HepG2 (cell line): ENCODE results near the gene C17orf58. TPM values are rescaled to one million over a fixed set of nuclear protein-coding genes. Genes with fewer than 3 reads are reported as not detected.

Source experiments
- ELF4 ChIP-seq: sonication (generic); formaldehyde crosslinking; IDR thresholded peaks from 2 replicates; pipeline ENCODE4 v1.5.0; 2020; ENCODE audit warnings: missing genetic modification reagents, mild to moderate bottlenecking, moderate library complexity, borderline replicate concordance
- ERF ChIP-seq: IDR thresholded peaks from 2 replicates; pipeline ENCODE4 v1.6.1; 2018; ENCODE audit warnings: missing biosample characterization, missing genetic modification reagents
- HNF4G ChIP-seq, 2 experiments: sonication (generic) in 1 of 2; formaldehyde crosslinking in 1 of 2; IDR thresholded peaks; 2 replicates each; pipeline versions ENCODE4 v1.4.0 to v1.6.1; 2011 to 2020; ENCODE audit warnings: borderline replicate concordance in 2 of 2, low read depth in 2 of 2, mild to moderate bottlenecking in 2 of 2, low read length in 1 of 2, missing genetic modification reagents in 1 of 2, moderate library complexity in 1 of 2
- MLLT10 ChIP-seq: sonication (generic); formaldehyde crosslinking; IDR thresholded peaks from 2 replicates; pipeline ENCODE4 v1.4.0; 2020; ENCODE audit warnings: missing genetic modification reagents
- POLR2A ChIP-seq, 2 experiments: IDR thresholded peaks; 2 replicates each; pipeline ENCODE4 v1.6.1; 2011; ENCODE audit warnings: low read depth in 2 of 2, low read length in 2 of 2, mild to moderate bottlenecking in 1 of 2, moderate library complexity in 1 of 2; ENCODE audit not compliant: insufficient read depth in 1 of 2
- SALL2 ChIP-seq: sonication (generic); formaldehyde crosslinking; IDR thresholded peaks from 2 replicates; pipeline ENCODE4 v1.8.1; 2023; ENCODE audit warnings: mild to moderate bottlenecking, missing genetic modification reagents, inconsistent platforms
- SP140L ChIP-seq: sonication (generic); formaldehyde crosslinking; IDR thresholded peaks from 2 replicates; pipeline ENCODE4 v1.4.0; 2020; ENCODE audit warnings: missing genetic modification reagents, borderline replicate concordance
- XBP1 ChIP-seq: sonication (generic); formaldehyde crosslinking; IDR thresholded peaks from 2 replicates; pipeline ENCODE4 v1.5.0; 2020; ENCODE audit warnings: missing genetic modification reagents
- ZEB1 ChIP-seq: IDR thresholded peaks from 2 replicates; pipeline ENCODE4 v1.6.1; 2012; ENCODE audit warnings: mild to moderate bottlenecking, low read depth, inconsistent platforms; ENCODE audit not compliant: insufficient replicate concordance
- ZNF30 ChIP-seq: sonication (generic); formaldehyde crosslinking; IDR thresholded peaks from 2 replicates; pipeline ENCODE4 v1.5.0; 2020; ENCODE audit warnings: mild to moderate bottlenecking, missing genetic modification reagents
- ZNF44 ChIP-seq: sonication (generic); formaldehyde crosslinking; IDR thresholded peaks from 2 replicates; pipeline ENCODE4 v1.5.1; 2020; ENCODE audit warnings: mild to moderate bottlenecking, missing genetic modification reagents
- ZNF598 ChIP-seq: sonication (generic); formaldehyde crosslinking; IDR thresholded peaks from 2 replicates; pipeline ENCODE4 v1.5.1; 2020; ENCODE audit warnings: mild to moderate bottlenecking, missing genetic modification reagents, borderline replicate concordance
- ZNF7 ChIP-seq: IDR thresholded peaks from 2 replicates; pipeline ENCODE4 v1.6.1; 2016; ENCODE audit warnings: missing biosample characterization, missing genetic modification reagents
- ZNF780A ChIP-seq: sonication (generic); formaldehyde crosslinking; IDR thresholded peaks from 2 replicates; pipeline ENCODE4 v1.8.0; 2022; ENCODE audit warnings: mild to moderate bottlenecking, missing genetic modification reagents, moderate library complexity
- polyA plus RNA-seq, 8 experiments: library from polyadenylated mRNA; depleted of rRNA in 3 of 8; stranded (reverse) in 7 of 8; unstranded in 1 of 8; fragments of >200 nt; fragmentation: Illumina TruSeq in 4 of 8; extraction: Trizol in 4 of 8; gene quantifications; 2 replicates each; pipeline versions ENCODE4 v1.2.1 to v1.2.3, GENCODE V29; 2011 to 2016; ENCODE audit warnings: low read depth in 4 of 8, missing spikeins in 1 of 8, mixed read lengths in 1 of 8; ENCODE audit not compliant: insufficient read depth in 1 of 8
- total RNA-seq, 5 experiments: library from RNA; depleted of rRNA; stranded (reverse); fragments of >200 nt; fragmentation: Illumina TruSeq; extraction: Trizol; gene quantifications; 2 replicates each; pipeline ENCODE4 v1.2.3, GENCODE V29; 2016; ENCODE audit warnings: low read depth in 1 of 5
- TF ChIP-seq, protein P1 (sequence below): sonication (generic); formaldehyde crosslinking; IDR thresholded peaks from 2 replicates; pipeline ENCODE4 v1.4.0; 2020; ENCODE audit warnings: low read depth, missing genetic modification reagents
- TF ChIP-seq, protein P2 (sequence below): sonication (generic); formaldehyde crosslinking; IDR thresholded peaks from 2 replicates; pipeline ENCODE4 v1.4.0; 2020; ENCODE audit warnings: missing genetic modification reagents, borderline replicate concordance
- TF ChIP-seq, protein P3 (sequence below), 2 experiments: sonication (generic) in 1 of 2; formaldehyde crosslinking in 1 of 2; IDR thresholded peaks; 2 replicates each; pipeline versions ENCODE4 v1.4.0 to v1.6.1; 2018 to 2020; ENCODE audit warnings: missing genetic modification reagents in 2 of 2, borderline replicate concordance in 1 of 2, low read depth in 1 of 2, mild to moderate bottlenecking in 1 of 2, missing biosample characterization in 1 of 2

C17orf58 gene
- total and polyA plus RNA-seq, 2 of the 13 experiments (the other 11 are each of a cell fraction or from before 2014, with no cell fraction given), result 15.6 to 15.8 TPM

DNA sequence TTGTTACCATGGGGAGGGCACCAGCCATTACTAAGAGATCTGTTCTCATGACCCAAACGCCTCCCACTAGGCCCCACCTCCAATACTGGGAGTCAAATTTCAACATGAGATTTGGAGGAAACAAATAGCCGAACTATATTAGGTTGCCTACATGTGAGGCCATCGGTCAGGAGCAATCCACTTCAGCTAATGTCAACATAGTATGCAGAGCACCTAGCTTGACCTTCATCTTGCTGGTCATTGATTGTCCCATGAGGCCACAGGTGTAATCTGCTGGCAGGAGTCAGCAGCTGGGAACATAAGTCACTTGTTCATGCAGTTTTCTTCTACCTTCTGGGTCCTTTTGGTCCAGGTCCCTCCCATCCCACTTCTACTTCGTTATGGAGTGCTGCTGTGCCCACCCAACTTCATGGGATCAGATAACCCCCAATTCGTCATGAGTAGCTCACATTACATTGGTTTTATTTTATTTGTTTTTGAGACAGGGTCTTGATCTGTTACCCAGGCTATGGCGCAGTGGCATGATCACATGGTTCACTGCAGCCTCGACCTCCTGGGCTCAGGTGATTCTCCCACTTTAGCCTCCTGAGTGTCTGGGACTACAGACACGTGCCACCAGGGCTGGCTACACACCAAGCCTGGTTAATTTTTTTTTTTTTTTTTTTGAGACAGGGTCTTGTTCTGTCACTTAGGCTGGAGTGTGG lies 33.4 kb upstream of the C17orf58 start (continued):
- TF ChIP-seq, protein P1, sequence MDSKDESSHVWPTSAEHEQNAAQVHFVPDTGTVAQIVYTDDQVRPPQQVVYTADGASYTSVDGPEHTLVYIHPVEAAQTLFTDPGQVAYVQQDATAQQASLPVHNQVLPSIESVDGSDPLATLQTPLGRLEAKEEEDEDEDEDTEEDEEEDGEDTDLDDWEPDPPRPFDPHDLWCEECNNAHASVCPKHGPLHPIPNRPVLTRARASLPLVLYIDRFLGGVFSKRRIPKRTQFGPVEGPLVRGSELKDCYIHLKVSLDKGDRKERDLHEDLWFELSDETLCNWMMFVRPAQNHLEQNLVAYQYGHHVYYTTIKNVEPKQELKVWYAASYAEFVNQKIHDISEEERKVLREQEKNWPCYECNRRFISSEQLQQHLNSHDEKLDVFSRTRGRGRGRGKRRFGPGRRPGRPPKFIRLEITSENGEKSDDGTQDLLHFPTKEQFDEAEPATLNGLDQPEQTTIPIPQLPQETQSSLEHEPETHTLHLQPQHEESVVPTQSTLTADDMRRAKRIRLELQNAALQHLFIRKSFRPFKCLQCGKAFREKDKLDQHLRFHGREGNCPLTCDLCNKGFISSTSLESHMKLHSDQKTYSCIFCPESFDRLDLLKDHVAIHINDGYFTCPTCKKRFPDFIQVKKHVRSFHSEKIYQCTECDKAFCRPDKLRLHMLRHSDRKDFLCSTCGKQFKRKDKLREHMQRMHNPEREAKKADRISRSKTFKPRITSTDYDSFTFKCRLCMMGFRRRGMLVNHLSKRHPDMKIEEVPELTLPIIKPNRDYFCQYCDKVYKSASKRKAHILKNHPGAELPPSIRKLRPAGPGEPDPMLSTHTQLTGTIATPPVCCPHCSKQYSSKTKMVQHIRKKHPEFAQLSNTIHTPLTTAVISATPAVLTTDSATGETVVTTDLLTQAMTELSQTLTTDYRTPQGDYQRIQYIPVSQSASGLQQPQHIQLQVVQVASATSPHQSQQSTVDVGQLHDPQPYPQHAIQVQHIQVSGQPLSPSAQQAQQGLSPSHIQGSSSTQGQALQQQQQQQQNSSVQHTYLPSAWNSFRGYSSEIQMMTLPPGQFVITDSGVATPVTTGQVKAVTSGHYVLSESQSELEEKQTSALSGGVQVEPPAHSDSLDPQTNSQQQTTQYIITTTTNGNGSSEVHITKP (CRISPR knock-in tag), result peak; percentile 87; the same call in 1 of the 2 replicates
- TF ChIP-seq POLR2A (IDR thresholded peaks at IDR 0.05; ENCODE audit: insufficient read depth in 1 of 2, low read depth in 2 of 2, low read length in 2 of 2), result peak; percentile 44 to 61; a peak in 3 of 4 replicates
- TF ChIP-seq ZEB1, result peak; percentile 69
- no peak for TF ChIP-seq ELF4 (CRISPR knock-in tag)
- TF ChIP-seq ERF (CRISPR knock-in tag), result peak; percentile 73
- no peak for TF ChIP-seq ZNF30 (CRISPR knock-in tag)
- peak; percentile 52; the same call in 1 of the 2 replicates for TF ChIP-seq ZNF598 (CRISPR knock-in tag)
- TF ChIP-seq MLLT10 (CRISPR knock-in tag), result no peak
- TF ChIP-seq XBP1 (CRISPR knock-in tag), result no peak
- 0 out of 2 replicates have a peak, but pooled peaks have one; percentile 38 for TF ChIP-seq SALL2 (CRISPR knock-in tag)
- TF ChIP-seq HNF4G (IDR thresholded peaks at IDR 0.05; ENCODE audit: borderline replicate concordance, low read depth, low read length), result peak; percentile 38; the same call in 1 of the 2 replicates
- TF ChIP-seq HNF4G (CRISPR knock-in tag; IDR thresholded peaks at IDR 0.05; ENCODE audit: borderline replicate concordance, low read depth), result no peak
- TF ChIP-seq, protein P2, sequence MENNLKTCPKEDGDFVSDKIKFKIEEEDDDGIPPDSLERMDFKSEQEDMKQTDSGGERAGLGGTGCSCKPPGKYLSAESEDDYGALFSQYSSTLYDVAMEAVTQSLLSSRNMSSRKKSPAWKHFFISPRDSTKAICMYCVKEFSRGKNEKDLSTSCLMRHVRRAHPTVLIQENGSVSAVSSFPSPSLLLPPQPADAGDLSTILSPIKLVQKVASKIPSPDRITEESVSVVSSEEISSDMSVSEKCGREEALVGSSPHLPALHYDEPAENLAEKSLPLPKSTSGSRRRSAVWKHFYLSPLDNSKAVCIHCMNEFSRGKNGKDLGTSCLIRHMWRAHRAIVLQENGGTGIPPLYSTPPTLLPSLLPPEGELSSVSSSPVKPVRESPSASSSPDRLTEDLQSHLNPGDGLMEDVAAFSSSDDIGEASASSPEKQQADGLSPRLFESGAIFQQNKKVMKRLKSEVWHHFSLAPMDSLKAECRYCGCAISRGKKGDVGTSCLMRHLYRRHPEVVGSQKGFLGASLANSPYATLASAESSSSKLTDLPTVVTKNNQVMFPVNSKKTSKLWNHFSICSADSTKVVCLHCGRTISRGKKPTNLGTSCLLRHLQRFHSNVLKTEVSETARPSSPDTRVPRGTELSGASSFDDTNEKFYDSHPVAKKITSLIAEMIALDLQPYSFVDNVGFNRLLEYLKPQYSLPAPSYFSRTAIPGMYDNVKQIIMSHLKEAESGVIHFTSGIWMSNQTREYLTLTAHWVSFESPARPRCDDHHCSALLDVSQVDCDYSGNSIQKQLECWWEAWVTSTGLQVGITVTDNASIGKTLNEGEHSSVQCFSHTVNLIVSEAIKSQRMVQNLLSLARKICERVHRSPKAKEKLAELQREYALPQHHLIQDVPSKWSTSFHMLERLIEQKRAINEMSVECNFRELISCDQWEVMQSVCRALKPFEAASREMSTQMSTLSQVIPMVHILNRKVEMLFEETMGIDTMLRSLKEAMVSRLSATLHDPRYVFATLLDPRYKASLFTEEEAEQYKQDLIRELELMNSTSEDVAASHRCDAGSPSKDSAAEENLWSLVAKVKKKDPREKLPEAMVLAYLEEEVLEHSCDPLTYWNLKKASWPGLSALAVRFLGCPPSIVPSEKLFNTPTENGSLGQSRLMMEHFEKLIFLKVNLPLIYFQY, result peak; percentile 91
- no peak for TF ChIP-seq ZNF7
- TF ChIP-seq, protein P3, sequence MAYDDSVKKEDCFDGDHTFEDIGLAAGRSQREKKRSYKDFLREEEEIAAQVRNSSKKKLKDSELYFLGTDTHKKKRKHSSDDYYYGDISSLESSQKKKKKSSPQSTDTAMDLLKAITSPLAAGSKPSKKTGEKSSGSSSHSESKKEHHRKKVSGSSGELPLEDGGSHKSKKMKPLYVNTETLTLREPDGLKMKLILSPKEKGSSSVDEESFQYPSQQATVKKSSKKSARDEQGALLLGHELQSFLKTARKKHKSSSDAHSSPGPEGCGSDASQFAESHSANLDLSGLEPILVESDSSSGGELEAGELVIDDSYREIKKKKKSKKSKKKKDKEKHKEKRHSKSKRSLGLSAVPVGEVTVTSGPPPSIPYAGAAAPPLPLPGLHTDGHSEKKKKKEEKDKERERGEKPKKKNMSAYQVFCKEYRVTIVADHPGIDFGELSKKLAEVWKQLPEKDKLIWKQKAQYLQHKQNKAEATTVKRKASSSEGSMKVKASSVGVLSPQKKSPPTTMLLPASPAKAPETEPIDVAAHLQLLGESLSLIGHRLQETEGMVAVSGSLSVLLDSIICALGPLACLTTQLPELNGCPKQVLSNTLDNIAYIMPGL (CRISPR knock-in tag; IDR thresholded peaks at IDR 0.05; ENCODE audit: borderline replicate concordance in 1 of 2, low read depth in 1 of 2), result peak; percentile 47 to 79; a peak in 2 of 4 replicates
- TF ChIP-seq ZNF780A (CRISPR knock-in tag), result no peak
- no peak for TF ChIP-seq SP140L (CRISPR knock-in tag)
- TF ChIP-seq ZNF44, result peak; percentile 54; the same call in 1 of the 2 replicates
